GM19455 (cell line): ENCODE measurements around the gene TSPAN8.
"Not testable (repeated sequence)": the region's sequence is repeated elsewhere in the genome, so short reads cannot be mapped to it uniquely, and the experiment has no call there.

Experiments used
- ATAC-seq: cut with Tn5 transposase; IDR thresholded peaks from one replicate; pipeline ENCODE4 v1.9.1; 2021; ENCODE audit not compliant: unreplicated experiment

The TSPAN8 gene

GRCh38 chr12:71130521-71131069, 27.2 kb downstream of the TSPAN8 start:
- ATAC-seq: no peak

DNA sequence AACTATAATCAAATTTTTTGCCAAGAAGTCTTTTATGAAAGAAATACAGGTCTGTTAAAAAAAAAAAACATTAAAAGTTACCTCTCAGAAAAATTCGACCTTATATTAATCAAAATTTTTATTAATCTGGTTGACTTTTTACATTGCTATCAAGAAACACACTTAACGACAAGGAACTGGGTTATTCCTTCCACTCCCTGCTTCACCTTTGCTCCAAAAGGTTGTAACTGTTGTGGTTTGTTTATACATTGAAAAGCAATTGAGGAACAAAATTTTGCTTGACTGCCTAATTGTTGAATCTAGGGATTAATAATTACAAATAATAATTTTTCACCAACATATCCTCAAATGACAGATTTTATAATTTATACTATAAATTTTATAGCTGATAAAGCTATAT, 28.4 kb downstream of the TSPAN8 start:
- ATAC-seq: no peak

- ATAC-seq: no peak
Observed at GRCh38 chr12:71128191-71128788, 29.5 kb downstream of the TSPAN8 start.

GRCh38 chr12:71125949-71126348, 31.9 kb downstream of the TSPAN8 start:
- no peak for ATAC-seq

- ATAC-seq: no peak
Observed at GRCh38 chr12:71125515-71125914, 32.3 kb downstream of the TSPAN8 start.

DNA sequence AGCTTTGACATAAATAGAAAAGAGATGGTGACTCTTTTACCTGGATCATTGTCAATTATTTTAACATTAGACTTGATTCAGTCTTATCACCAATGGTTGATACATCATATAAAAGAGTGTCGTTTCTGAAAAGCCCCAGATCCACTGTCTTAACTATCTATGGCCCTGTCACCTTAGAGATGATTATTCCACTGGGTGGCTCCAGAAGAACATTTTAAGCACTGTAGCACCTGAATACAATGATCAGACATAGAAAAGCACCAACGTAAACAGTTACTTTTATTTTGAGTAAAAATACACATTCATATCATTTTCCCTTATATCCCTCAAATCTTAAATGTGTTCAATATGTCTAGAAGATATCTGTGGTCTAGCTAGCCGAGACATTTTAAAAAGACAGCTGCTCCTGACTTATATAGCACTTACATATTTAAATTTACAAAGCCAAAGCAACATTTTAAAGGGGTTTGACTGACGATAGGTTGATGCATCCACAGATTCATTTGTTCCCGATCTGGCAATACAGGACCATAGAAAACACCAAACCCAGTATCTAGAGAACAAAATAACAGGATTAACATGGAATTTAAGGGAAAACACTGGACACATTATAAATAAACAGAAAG, 32.9 kb downstream of the TSPAN8 start:
- ATAC-seq: no peak

- not testable (repeated sequence) for ATAC-seq
Observed at GRCh38 chr12:71113148-71113547, 44.7 kb downstream of the TSPAN8 start.

DNA sequence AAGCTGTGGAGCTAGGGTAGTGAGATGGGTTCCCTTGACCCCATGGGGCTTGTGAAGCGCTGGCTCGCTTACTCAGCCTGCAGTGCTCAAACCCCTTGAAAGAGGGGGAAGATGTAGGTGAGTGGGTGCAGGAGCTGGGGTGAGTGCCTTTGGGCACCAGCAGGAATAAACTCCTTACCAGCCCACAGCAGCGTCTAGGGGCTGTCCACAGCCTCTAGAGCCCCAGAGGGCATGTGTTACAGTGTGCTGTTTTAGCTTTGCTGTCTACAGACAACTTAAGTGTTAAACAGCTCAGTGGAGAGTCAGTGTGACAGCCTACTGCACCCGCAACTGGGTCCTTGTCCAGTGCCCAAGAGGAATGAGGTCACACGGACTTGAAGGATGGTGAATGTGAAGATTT, 48.0 kb downstream of the TSPAN8 start:
- ATAC-seq: no peak

DNA sequence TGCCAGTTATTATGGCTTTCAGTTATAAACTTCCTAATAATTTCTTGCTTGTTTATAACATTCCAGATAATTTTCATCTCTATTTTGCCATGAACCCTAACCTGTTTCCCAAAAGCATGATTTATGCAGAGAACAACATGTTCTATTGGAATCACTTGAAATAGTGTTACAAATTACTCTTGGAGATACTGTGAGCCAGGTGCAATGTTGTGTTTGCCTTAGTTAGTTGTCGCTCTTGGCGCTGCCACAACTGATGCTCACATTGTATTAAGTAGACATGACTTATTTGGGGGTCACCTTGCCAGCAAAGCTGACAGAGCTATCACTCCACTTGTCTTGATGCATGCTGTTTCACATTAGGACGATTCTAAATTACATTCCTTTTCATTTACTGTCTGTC, 49.4 kb downstream of the TSPAN8 start:
- ATAC-seq: no peak

DNA sequence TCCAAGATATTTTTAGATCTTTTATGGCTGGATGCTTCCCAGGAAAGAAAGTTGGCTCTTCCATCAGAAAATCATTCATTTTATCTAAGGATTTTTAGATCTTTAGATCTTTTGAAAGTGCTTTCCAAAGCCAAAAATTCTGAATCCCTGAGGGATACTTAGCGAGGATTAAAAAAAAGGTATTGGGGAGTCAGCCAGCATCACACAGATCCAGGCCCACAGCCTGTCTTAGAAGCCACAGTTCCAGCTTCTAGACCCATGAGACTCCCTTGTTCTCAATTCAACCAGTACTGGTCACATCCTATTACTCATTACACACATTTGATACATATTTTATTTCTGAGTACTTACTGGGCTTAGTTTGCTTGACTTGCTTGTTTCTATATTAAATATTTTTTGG, 49.9 kb downstream of the TSPAN8 start:
- no peak for ATAC-seq

- no peak for ATAC-seq
Observed at GRCh38 chr12:71105956-71106355, 51.8 kb downstream of the TSPAN8 start.

- no peak for ATAC-seq
Observed at GRCh38 chr12:71092290-71092689, 65.5 kb downstream of the TSPAN8 start.

DNA sequence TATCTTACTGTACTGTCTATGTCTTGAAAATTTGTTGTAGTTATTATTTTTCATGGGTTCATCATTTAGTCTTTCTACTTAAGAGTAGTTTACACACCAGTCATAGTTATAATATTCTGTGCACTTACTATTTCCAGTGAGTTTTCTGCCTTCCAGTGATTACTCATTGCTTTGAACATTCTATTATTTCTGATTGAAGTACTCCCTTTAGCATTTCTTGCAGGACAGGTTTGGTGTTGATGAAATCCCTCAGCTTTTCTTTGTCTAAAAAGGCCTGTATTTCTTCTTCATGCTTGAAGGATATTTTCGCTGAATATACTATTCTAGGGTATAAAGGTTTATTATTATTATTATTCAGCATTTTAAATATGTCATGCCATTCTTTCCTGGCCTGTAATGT, 66.8 kb downstream of the TSPAN8 start:
- ATAC-seq: no peak

GRCh38 chr12:71085575-71085974, 72.2 kb downstream of the TSPAN8 start:
- no peak for ATAC-seq

DNA sequence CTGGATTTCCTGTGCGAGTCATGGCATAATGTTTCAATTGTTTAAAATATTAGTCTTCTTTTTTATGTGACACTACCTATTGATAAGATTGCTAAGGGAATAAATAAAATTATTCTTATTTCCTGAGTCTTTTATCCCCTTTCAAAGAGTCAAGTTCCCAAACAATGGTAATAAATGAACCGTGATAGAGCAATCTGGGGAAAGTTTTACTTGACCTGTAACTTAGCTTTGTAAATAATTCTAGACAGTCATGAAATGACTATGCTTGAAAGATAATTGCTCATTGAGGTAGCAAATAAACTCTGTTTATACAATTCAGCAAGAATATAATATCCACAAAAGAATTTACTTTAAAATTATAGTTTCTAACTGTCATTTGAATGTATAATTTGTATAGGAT, 82.1 kb downstream of the TSPAN8 start:
- no peak for ATAC-seq
